ENCODE data around the gene PALS2. TPM values are rescaled to one million over a fixed set of nuclear protein-coding genes. Genes with fewer than 3 reads are reported as not detected.

The PALS2 gene
- 8.8 and 11.3 TPM in 2 replicates for total RNA-seq

GRCh38 chr7:24572997-24573553, at the start of gene PALS2:
Gene PALS2, plus strand, starts transcription at chr7:24573452. Its CDS starts 50,216 bp downstream, at chr7:24623668.

Other genes starting within 250 kb of the PALS2 start
- gene GSDME, start 184.0 kb downstream of the PALS2 start, total RNA-seq = 14.9 and 26.5 TPM in 2 replicates

Data from cardiac atrium fibroblast (primary cell).